SU-DHL-6 (cell line): ENCODE data around the gene BCKDHB.

Experiments used
- H2AFZ ChIP-seq: fragments of 200-600 bp; sonication (generic); 2 replicates; pipeline ENCODE4 v1.6.1; 2014; ENCODE audit warnings: low read depth, mild to moderate bottlenecking, moderate library complexity, mixed read lengths, antibody characterized with exemption, low read length; ENCODE audit not compliant: severe bottlenecking
- H3F3A ChIP-seq: fragments of 200-600 bp; shearing (Covaris generic); 2 replicates; pipeline ENCODE4 v1.6.0; 2016; ENCODE audit warnings: antibody characterized with exemption, mild to moderate bottlenecking; ENCODE audit not compliant: insufficient read depth
- H3K27ac ChIP-seq: fragments of 200-600 bp; sonication (generic); 2 replicates; pipeline ENCODE4 v1.5.1; 2016; ENCODE audit warnings: low read depth, mild to moderate bottlenecking, low read length, moderate library complexity, mixed read lengths
- H3K27me3 ChIP-seq: fragments of 200-600 bp; sonication (generic), shearing (Covaris generic); 2 replicates; pipeline ENCODE4 v1.6.0; 2014; ENCODE audit warnings: mild to moderate bottlenecking, low read length
- H3K36me3 ChIP-seq: fragments of 200-600 bp; sonication (generic); 2 replicates; pipeline ENCODE4 v1.6.1; 2014; ENCODE audit warnings: mild to moderate bottlenecking, low read length, mixed read lengths
- H3K4me2 ChIP-seq: fragments of 300-600, 200-600 bp; shearing (Covaris generic), sonication (generic); 2 replicates; pipeline ENCODE4 v1.6.0; 2014; ENCODE audit warnings: low read length, low read depth, mild to moderate bottlenecking; ENCODE audit not compliant: poor library complexity, severe bottlenecking
- H3K4me3 ChIP-seq: fragments of 200-600 bp; sonication (generic); 2 replicates; pipeline ENCODE4 v1.5.1; 2014; ENCODE audit warnings: antibody characterized with exemption, low read length, mild to moderate bottlenecking, mixed read lengths; ENCODE audit not compliant: insufficient read depth, poor library complexity, severe bottlenecking
- H3K79me2 ChIP-seq: fragments of 200-600 bp; sonication (generic); 2 replicates; pipeline ENCODE4 v1.6.1; 2014; ENCODE audit warnings: mild to moderate bottlenecking, low read length, moderate library complexity; ENCODE audit not compliant: insufficient read depth
- H3K9ac ChIP-seq: fragments of 200-600 bp; sonication (generic); 2 replicates; pipeline ENCODE4 v1.7.0; 2014; ENCODE audit warnings: mild to moderate bottlenecking, low read length
- H3K9me2 ChIP-seq: fragments of 200-600 bp; sonication (generic); replicated peaks from 2 replicates; pipeline ENCODE4 v1.6.1; 2014; ENCODE audit warnings: low read length; ENCODE audit not compliant: insufficient read depth
- H3K9me3 ChIP-seq: fragments of 200-600 bp; sonication (generic); 2 replicates; pipeline ENCODE4 v1.6.1; 2014; ENCODE audit warnings: low read length, mixed read lengths; ENCODE audit not compliant: insufficient read depth
- H4K20me1 ChIP-seq: fragments of 200-600 bp; sonication (generic); 2 replicates; pipeline ENCODE4 v1.6.1; 2014; ENCODE audit warnings: low read depth, mild to moderate bottlenecking, antibody characterized with exemption, low read length, moderate library complexity, mixed read lengths
- EZH2phosphoT487 ChIP-seq: fragments of 200-600 bp; sonication (generic), shearing (Covaris generic); conservative IDR thresholded peaks from 2 replicates; pipeline ENCODE4 v1.6.1; 2018; ENCODE audit warnings: mild to moderate bottlenecking, antibody characterized with exemption, low read length, moderate library complexity, mixed read lengths
- TF ChIP-seq, protein P1 (sequence below): fragments of 200-600 bp; sonication (generic); IDR thresholded peaks from one replicate; pipeline ENCODE4 v1.5.1; 2017; ENCODE audit warnings: antibody characterized with exemption, mild to moderate bottlenecking, low read length, moderate library complexity; ENCODE audit not compliant: insufficient read depth, poor library complexity, severe bottlenecking

Gene BCKDHB

GRCh38 chr6:80329496-80329895, 223.0 kb downstream of the BCKDHB start:
- Histone ChIP-seq H3K9ac (no peak overlapping the region), H3K9me2 (no peaks in the 10 kb centered on the region), H3K27ac (no peak overlapping the region), H3K4me3 (no peak overlapping the region), H3K4me2 (no peak overlapping the region), H3F3A (no peaks in the 10 kb centered on the region), H3K79me2 (no peaks in the 10 kb centered on the region), H3K9me3 (no peaks in the 10 kb centered on the region), H3K36me3 (no peaks in the 10 kb centered on the region), H3K27me3 (no peaks in the 10 kb centered on the region), H4K20me1 (no peaks in the 10 kb centered on the region), H2AFZ (no peak overlapping the region)
- TF ChIP-seq, protein P1, sequence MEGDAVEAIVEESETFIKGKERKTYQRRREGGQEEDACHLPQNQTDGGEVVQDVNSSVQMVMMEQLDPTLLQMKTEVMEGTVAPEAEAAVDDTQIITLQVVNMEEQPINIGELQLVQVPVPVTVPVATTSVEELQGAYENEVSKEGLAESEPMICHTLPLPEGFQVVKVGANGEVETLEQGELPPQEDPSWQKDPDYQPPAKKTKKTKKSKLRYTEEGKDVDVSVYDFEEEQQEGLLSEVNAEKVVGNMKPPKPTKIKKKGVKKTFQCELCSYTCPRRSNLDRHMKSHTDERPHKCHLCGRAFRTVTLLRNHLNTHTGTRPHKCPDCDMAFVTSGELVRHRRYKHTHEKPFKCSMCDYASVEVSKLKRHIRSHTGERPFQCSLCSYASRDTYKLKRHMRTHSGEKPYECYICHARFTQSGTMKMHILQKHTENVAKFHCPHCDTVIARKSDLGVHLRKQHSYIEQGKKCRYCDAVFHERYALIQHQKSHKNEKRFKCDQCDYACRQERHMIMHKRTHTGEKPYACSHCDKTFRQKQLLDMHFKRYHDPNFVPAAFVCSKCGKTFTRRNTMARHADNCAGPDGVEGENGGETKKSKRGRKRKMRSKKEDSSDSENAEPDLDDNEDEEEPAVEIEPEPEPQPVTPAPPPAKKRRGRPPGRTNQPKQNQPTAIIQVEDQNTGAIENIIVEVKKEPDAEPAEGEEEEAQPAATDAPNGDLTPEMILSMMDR = no peak
- TF ChIP-seq EZH2phosphoT487 = no peak

DNA sequence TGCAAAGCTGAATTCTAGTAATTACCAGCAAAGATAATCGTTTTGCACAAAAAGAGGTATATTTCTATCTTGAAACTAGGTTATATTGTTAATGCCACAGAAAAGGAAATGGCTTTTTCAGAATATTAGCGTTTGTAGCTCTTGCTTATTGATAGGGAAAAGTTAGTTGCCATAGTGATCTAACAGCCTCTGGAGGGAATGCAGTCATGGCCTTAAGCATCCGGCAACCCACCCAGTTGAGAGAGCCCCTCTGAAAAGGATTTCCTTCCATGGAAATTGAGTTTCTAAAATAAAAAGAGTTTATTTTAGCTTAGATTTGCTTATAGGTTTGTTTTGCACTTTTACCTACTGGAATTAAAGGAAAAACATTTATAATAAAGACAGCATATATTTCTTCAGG, 224.5 kb downstream of the BCKDHB start:
- Histone ChIP-seq H3K27ac (no peak overlapping the region), H4K20me1 (no peaks in the 10 kb centered on the region), H3K79me2 (no peaks in the 10 kb centered on the region), H2AFZ (no peak overlapping the region), H3K9me2 (no peaks in the 10 kb centered on the region), H3K4me3 (no peak overlapping the region), H3K36me3 (no peaks in the 10 kb centered on the region), H3K27me3 (no peaks in the 10 kb centered on the region), H3K9me3 (no peaks in the 10 kb centered on the region), H3F3A (no peaks in the 10 kb centered on the region), H3K9ac (no peak overlapping the region), H3K4me2 (no peak overlapping the region)
- TF ChIP-seq EZH2phosphoT487 = no peak
- TF ChIP-seq, protein P1 = no peak

DNA sequence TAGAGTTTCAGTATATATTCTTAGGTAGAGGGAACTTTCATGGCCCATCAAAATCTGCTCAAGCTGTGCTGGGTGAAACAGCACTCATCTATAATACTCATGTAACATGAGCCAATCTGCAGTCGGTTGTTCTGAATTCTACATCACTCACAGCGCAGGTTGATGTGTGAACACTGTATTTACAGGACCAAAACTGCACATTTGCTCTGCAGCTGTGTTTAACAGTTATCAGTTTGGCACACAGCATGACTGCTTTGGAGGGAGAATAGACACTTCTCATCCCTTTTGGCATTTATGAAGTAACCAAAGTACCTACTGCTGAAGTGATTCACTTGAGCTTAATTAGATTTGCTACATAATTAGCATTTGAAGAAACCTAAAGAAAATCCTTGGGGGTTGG, 225.1 kb downstream of the BCKDHB start:
- H3K9ac ChIP-seq = no peak overlapping the region
- no peaks in the 10 kb centered on the region for H3K36me3 ChIP-seq
- no peak overlapping the region for H3K4me2 ChIP-seq
- no peaks in the 10 kb centered on the region for H3F3A ChIP-seq
- no peak overlapping the region for H2AFZ ChIP-seq
- TF ChIP-seq EZH2phosphoT487 = no peak
- TF ChIP-seq, protein P1 = no peak
- no peaks in the 10 kb centered on the region for H3K9me2 ChIP-seq
- H3K27me3 ChIP-seq = no peaks in the 10 kb centered on the region
- no peak overlapping the region for H3K27ac ChIP-seq
- H3K79me2 ChIP-seq = no peaks in the 10 kb centered on the region
- H3K9me3 ChIP-seq = no peaks in the 10 kb centered on the region
- no peaks in the 10 kb centered on the region for H4K20me1 ChIP-seq
- H3K4me3 ChIP-seq = no peak overlapping the region
